GM19324 (cell line): Measurements from ENCODE around the gene ERAL1.
"Not testable (repeated sequence)": the region's sequence is repeated elsewhere in the genome, so short reads cannot be mapped to it uniquely, and the experiment has no call there.

Experiments used
- ATAC-seq: cut with Tn5 transposase; IDR thresholded peaks from one replicate; pipeline ENCODE4 v1.9.1; 2021; ENCODE audit warnings: mild to moderate bottlenecking, moderate library complexity; ENCODE audit not compliant: unreplicated experiment, low FRiP score

The ERAL1 gene

DNA sequence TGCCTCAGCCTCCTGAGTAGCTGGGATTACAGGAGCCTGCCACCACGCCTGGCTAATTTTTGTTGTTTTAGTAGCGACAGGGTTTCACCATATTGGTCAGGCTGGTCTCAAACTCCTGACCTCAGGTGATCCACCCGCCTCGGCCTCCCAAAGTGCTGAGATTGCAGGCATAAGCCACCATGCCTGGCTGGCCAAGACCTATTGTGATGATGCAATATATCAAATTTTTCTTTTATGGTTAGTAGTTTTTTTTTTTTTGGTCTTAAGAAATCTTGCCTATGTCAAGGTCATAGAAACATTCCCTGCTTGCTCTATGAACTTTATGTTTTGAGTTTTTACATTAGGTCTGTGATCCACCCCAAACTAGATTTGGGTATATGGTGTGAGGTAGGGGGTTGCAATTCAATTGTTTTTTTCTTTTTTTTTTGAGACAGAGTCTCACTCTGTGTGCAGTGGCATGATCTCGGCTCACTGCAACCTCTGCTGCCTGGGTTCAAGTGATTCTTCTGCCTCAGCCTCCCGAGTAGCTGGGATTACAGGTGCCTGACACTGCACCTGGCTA, 22.4 kb downstream of the ERAL1 start:
- not testable (repeated sequence) for ATAC-seq

- no peak for ATAC-seq
These were observed 23.5 kb downstream of the ERAL1 start for GRCh38 chr17:28878158-28878910.

- ATAC-seq, result no peak
These were observed 24.2 kb downstream of the ERAL1 start for GRCh38 chr17:28878981-28879380.

DNA sequence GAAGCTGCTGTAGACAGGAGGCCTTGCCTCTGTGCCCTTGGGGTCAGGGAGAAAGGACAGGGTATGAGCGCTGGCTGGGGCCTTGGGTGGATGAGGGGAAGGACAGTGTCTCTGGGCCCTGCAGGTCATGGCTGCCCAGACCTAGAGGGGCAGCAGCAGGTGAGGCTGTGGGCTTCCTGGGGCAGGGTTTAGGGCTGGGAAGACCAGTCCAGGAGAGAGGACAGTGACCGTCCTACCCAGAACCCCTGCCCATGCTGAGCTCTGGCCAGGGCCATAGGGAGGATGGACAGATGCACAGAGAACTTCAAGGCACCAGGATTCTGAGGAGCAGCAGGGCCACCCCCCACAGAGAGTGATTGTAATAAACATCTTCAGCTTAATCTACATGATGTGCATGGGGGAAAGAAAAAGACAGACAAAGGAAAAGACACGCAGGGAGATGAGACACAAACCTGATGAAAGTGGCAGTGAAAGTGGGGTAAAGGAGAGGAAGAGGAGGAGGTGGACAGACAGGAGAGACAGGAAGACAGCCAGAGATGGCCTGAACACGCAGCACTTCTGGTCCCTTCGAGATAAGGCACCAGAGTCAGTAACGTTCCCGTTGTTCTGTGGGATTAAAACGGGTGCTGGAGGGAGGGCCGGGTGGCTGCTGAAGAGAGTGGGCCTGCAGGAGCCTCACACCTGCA, 25.2 kb downstream of the ERAL1 start:
- ATAC-seq, result no peak

- ATAC-seq, result no peak
These were observed 25.7 kb downstream of the ERAL1 start for GRCh38 chr17:28880572-28880945.

GRCh38 chr17:28881533-28882056, 26.8 kb downstream of the ERAL1 start:
- ATAC-seq, result no peak

DNA sequence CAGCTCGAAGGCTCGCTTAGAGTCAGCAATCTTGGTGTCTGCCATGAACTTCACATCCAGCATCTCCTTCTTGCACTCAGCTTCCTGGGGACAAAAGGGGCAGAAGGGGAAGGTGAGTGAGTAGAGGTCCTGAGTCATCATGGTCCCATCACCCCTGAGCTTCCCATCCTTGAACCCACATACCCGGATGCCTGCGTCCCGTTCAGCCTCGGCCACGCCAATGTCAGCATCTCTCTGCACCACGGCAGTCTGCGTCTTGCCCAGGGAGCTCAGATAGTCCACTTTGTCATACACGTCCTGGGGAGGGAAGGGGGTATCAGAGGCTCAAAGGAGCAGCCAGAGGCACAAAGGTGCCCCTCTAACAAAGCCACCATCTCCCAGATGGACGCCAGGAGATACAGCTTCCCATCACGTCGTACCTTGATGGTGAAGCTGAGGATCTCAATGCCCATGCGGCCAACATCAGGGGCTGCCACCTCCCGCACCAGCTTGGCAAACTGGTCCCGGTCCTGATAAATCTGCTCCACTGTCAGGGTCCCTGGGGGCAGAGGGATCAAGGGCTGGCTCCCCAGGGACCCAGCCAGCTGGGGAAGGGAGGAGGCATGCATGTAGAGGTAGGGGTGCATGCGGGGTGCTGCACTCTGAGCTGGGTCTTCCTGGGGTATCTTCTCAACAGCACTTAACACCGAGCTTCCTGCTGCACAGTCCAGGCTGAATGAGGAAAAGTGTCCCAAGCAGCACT, 27.5 kb downstream of the ERAL1 start:
- no peak for ATAC-seq

- no peak for ATAC-seq
These were observed 29.3 kb downstream of the ERAL1 start for GRCh38 chr17:28883967-28884702.

GRCh38 chr17:28885363-28885762, 30.5 kb downstream of the ERAL1 start:
- no peak for ATAC-seq

DNA sequence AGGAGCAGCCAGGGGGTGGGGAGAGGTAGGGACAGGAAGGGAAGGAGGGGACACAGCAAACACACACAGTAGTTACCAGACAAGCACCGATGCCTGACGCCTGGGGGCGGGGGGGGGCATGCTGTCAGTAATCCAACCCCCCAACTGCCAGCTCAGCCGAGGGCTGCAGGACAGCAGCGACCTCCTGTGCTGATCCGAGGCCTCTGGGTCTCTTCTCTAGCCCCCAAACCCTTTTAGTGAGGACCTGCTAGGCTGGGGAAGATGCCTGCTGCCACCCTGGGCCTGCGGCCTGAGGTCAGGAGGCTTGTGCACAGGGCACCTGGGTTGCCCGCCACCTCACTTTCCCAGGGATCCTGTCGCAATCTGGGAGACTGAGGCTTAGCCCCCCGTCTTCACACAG, 31.1 kb downstream of the ERAL1 start:
- ATAC-seq, result no peak

DNA sequence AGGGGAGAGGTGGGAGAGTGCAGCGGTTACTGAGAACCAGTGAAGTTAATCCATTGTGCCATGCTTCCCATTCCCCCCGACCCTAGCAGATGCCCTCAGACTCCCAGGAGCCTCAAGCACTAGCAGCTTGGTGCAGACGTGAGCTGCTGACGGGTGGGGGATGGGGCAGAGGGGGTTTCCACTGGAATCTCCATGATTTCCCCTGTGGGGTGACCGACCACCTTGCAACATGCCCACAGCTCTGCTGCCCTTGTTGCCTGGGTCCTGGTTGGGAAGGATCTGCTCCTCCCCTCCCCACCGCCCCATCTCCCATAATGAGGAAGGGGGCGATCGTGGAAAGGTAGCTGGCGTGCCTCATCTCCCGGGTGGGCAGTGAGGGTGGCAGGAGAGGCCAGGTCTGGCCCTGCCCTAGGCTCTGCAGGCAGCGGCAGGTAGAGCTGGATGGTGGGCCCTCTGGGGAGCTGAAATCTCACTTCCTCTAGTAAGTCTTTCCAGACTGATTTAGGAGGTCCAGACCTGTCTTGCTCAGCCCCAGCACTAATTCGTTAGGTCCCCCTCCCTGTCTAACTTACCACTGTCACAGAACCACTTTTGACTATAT, 33.2 kb downstream of the ERAL1 start:
- no peak for ATAC-seq

DNA sequence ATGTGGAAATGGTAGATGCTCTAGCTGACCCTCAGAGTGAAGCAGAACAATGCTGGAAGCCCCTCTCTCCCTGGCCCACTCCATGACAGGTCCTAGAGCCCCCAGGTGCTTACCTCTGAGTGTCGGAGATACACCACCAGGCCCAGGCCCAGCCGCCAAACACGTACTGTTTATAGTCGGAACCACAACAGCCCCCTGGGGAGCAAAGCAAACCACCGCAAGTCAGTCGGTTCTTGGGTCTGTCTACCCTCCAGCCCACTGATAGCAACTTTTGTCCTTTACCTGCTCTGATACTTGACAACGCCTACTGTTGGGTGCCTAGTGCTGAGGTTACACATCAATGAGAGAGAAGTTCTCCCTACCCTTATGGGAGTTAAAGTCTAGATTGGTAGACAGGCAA, 34.0 kb downstream of the ERAL1 start:
- ATAC-seq, result no peak

DNA sequence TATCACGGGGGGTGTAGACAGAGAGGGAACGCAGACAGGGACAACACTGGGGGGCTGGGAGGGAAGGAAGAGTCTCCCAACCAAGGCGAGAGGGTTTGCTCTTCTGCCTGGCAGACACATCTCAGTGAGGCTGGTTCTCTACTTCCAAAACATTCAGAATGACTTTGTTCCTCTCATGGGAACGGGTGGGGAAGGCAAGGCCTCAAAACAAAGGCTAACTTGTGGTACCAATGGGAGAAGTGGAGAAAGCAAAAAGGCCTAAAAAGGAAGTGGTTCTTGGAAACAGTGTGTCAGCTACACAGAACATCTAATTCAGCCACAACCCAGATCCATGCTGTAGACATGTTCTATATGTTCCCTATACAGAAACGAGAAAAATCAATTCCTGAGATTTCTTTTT, 35.2 kb downstream of the ERAL1 start:
- ATAC-seq, result no peak

DNA sequence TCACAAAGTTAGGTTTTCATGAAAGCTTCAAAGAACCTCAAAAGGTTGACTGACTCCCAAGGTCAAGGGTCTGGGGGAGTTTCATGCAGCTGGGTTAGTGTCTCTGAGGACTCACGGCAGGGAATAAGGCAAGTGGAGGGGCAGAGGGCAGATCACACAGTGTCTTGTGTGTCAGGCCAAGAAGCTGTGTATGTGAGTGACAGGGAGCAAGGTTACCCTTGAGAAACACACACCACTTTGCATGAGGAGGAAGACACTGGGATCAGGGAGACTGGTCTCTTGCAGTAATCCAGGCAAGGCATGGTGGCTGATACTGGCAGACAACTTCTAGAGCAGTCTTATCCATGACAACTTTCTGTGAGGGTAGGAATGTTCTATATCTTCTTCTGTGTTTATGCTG, 36.4 kb downstream of the ERAL1 start:
- no peak for ATAC-seq

DNA sequence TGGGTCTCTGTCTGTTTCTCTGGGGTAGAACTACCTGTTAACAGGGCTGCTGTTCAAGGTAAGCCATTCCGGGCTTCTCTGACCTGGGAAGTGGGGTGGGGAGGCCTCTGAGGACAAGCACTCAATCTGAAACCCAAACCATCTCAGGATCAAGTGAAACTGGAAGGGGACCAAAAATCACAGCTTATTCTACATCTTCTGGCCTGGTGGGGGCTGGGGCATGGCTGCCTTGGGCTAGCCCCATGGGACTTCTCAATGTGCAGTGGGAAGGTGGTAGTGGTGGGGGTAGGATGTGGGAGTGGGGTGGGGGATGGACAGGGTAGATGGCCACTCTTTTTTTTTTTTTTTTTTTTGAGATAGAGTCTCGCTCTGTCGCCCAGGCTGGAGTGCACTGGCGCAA, 37.2 kb downstream of the ERAL1 start:
- ATAC-seq, result no peak

GRCh38 chr17:28893248-28894183, 38.7 kb downstream of the ERAL1 start:
- not testable (repeated sequence) for ATAC-seq

DNA sequence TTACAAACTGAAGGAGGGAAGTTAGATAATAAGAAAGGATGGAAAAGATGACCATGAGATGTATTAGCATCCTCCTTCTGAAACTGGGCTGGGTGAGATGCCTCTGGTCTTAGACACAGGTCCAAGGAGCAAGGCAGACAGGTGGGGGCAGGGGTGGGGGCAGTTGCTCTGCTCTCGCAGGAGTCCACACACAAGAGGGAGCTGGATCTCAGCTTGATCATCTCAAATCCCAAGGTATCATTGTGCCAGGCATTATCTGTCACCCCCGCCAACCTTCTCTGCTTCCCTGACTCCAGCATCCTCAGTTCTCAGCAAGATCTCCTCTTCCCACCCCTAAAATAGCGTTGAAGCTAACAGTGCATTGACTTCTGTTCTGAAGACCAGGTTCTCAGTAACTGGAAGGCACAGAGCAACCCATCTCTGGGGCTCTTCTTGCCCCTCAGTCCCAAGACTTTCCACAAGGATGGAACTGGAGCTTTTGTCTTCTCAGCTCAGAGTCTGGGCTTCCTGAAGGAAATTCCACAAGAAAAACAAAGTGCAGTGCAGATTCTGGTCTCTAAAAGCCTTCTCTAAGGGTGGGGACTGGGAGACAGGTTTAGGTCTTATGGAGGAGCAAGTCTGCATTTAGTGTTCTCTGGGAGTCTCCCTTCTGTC, 41.1 kb downstream of the ERAL1 start:
- ATAC-seq, result no peak

DNA sequence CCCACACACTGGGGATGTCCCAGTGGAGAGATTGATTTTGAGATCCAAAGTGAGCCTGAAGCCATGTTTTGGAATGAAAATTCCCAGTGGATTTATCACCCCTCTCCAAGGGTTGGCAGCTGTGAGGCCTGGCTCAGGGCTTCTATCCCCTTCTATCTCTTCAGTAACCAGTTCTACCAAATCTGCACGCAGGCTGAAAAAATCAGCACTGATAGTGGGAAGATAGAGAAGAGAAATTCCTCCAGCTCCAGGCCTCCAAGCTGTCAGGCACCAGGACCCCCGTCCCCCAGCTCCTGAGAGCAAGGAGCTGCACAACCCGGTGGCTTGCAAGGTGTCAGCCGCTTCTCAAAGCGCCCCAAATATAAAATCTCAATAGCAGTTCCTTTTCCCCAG, 41.7 kb downstream of the ERAL1 start:
- ATAC-seq, result no peak
